GM19238 (cell line): ENCODE measurements around the gene IGSF10.

Source experiments
- DNase-seq: peaks from one replicate; pipeline ENCODE4 v3.0.0; 2011; ENCODE audit warnings: low spot score; ENCODE audit not compliant: insufficient read length

Gene IGSF10

GRCh38 chr3:151425627-151426340 is 35.1 kb downstream of the IGSF10 start:
- DNase-seq = no peak

GRCh38 chr3:151423091-151423490 is 37.8 kb downstream of the IGSF10 start:
- no peak for DNase-seq

- DNase-seq = no peak
Observed at GRCh38 chr3:151421938-151422337, 38.9 kb downstream of the IGSF10 start.

GRCh38 chr3:151419806-151420205 is 41.1 kb downstream of the IGSF10 start:
- DNase-seq = no peak

GRCh38 chr3:151415289-151415688 is 45.6 kb downstream of the IGSF10 start:
- DNase-seq = no peak

GRCh38 chr3:151412989-151413388 is 47.9 kb downstream of the IGSF10 start:
- DNase-seq = no peak
